ENCODE results near the gene UBR7.

DNA sequence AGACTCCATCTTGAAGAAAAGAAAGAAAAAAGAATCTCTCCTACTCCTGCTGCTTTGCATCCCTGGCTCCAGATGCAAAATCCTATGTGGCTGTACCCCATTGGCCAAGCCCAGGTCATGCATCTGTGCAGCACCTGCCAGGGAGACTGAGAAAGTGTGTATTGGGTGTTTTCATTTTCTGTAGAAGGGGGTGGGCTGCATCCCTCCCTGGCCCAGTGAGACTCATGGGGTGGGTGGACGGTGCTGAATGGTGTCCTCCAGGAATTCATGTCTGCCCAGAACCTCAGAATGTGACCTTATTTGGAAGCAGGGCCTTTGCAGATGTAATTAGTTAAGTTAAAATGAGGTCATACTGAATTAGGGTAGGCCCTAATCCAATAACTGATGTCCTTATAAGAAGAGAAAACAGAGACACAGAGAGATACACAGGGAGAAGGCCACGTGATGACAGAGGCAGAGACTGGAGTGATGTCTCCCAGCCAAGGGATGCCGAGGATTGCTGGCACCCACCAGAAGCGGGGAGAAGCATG, 45.6 kb upstream of the UBR7 start:
- TF ChIP-seq POLR2A (IDR thresholded peaks at IDR 0.05; ENCODE audit: low read depth, low read length) (no peak), POLR2AphosphoS5 (IDR thresholded peaks at IDR 0.05; ENCODE audit: low read depth, low read length) (no peak)
